K562 (cell line): ENCODE results near the gene ARHGAP24. TPM values are rescaled to one million over a fixed set of nuclear protein-coding genes. Genes with fewer than 3 reads are reported as not detected.

ENCODE experiments used
- ATAC-seq: fragments of 200-7000 bp; cut with Tn5 transposase; 3 replicates; pipeline ENCODE4 v1.9.1; 2020; ENCODE audit warnings: moderate library complexity
- BruUV-seq: library from RNA; stranded (reverse); fragments of 400-500 nt; replicated peaks from 2 replicates; lab custom pipeline; 2021; lab: Mats Ljungman, UMichigan
- CTCF ChIA-PET: fragments of 300-600 bp; formaldehyde crosslinking; extraction: SDS; loops from one replicate; lab custom pipeline; 2021; ENCODE audit warnings: low intra/inter-chr PET ratio; lab: Yijun Ruan, JAX
- POLR2A ChIA-PET: fragments of 300-600, 350-650 bp; sonication (Branson Sonifier 250); formaldehyde crosslinking; extraction: SDS; loops from one replicate; lab custom pipeline; 2021; ENCODE audit warnings: antibody characterized with exemption, inconsistent platforms; lab: Yijun Ruan, JAX
- DNase-seq, 4 experiments: peaks; one replicate each; pipeline versions ENCODE4 v3.0.0 to v3.0.0-alpha.2; 2011 to 2018; ENCODE audit warnings: low spot score in 3 of 4, mixed read lengths in 3 of 4; ENCODE audit errors: extremely low read depth in 1 of 4
- FAIRE-seq: peaks from 2 replicates; lab custom pipeline; 2011; peaks lifted over from hg19 to GRCh38; lab: Jason Lieb, UNC
- H2AFZ ChIP-seq: 2 replicates; pipeline ENCODE4 v1.6.0; 2011; ENCODE audit warnings: low read depth, low read length, control low read depth, inconsistent platforms
- H3K27ac ChIP-seq: fragments of 200-600 bp; 3 replicates; pipeline ENCODE4 v1.8.0; 2011; ENCODE audit warnings: low read depth, mild to moderate bottlenecking, control low read depth, inconsistent platforms, low read length, moderate library complexity, mixed read lengths; ENCODE audit errors: extremely low read depth
- H3K27me3 ChIP-seq, 2 experiments: fragments of 300-600 bp in 1 of 2; 2 replicates in 1 of 2; 3 replicates in 1 of 2; pipeline versions ENCODE4 v1.6.0 to v1.8.0; 2011; ENCODE audit warnings: inconsistent platforms in 2 of 2, low read length in 2 of 2, mild to moderate bottlenecking in 1 of 2, mixed read lengths in 1 of 2, moderate library complexity in 1 of 2; ENCODE audit not compliant: control insufficient read depth in 2 of 2, insufficient read depth in 2 of 2
- H3K36me3 ChIP-seq: fragments of 300-600 bp; 3 replicates; pipeline ENCODE4 v1.8.0; 2011; ENCODE audit warnings: mild to moderate bottlenecking, low read length, inconsistent platforms; ENCODE audit not compliant: control insufficient read depth, insufficient read depth
- H3K4me1 ChIP-seq, 2 experiments: fragments of 200-600 bp in 1 of 2; replicated peaks in 1 of 2; 2 replicates in 1 of 2; 3 replicates in 1 of 2; pipeline versions ENCODE4 v1.5.1 to v1.8.0; 2011; ENCODE audit warnings: inconsistent platforms in 2 of 2, low read length in 2 of 2, mild to moderate bottlenecking in 1 of 2, mixed read lengths in 1 of 2, moderate library complexity in 1 of 2; ENCODE audit not compliant: control insufficient read depth in 2 of 2, insufficient read depth in 2 of 2
- H3K4me2 ChIP-seq: 2 replicates; pipeline ENCODE4 v1.6.1; 2011; ENCODE audit warnings: low read length, control low read depth, inconsistent platforms, mixed read lengths; ENCODE audit not compliant: insufficient read depth
- H3K4me3 ChIP-seq: fragments of 200-600 bp; sonication (generic), shearing (Covaris generic); 2 replicates; pipeline ENCODE4 v1.5.1; 2016; ENCODE audit warnings: control low read depth, inconsistent platforms
- H3K79me2 ChIP-seq: fragments of 200-600 bp; 3 replicates; pipeline ENCODE4 v1.8.0; 2011; ENCODE audit warnings: low read length, inconsistent platforms; ENCODE audit not compliant: control insufficient read depth, insufficient read depth
- H3K9ac ChIP-seq, 2 experiments: 2 replicates each; pipeline versions ENCODE4 v1.6.0 to v1.6.1; 2011; ENCODE audit warnings: low read depth in 2 of 2, low read length in 2 of 2, control low read depth in 1 of 2, inconsistent platforms in 1 of 2, mild to moderate bottlenecking in 1 of 2, mixed read lengths in 1 of 2; ENCODE audit not compliant: insufficient read depth in 1 of 2
- H3K9me1 ChIP-seq: one replicate; pipeline ENCODE4 v1.6.0; 2011; ENCODE audit warnings: inconsistent platforms, mild to moderate bottlenecking, low read length, moderate library complexity; ENCODE audit not compliant: control insufficient read depth, insufficient read depth
- H3K9me3 ChIP-seq: replicated peaks from 2 replicates; pipeline ENCODE4 v1.5.1; 2011; ENCODE audit warnings: low read depth, low read length, inconsistent platforms; ENCODE audit not compliant: control insufficient read depth, insufficient read depth
- H4K20me1 ChIP-seq: replicated peaks from 2 replicates; pipeline ENCODE4 v1.6.1; 2011; ENCODE audit warnings: low read length, inconsistent platforms, mixed read lengths; ENCODE audit not compliant: control insufficient read depth, insufficient read depth
- CEBPB ChIP-seq: fragments of 450-650 bp; IDR thresholded peaks from 2 replicates; pipeline ENCODE4 v1.6.1; 2016; ENCODE audit warnings: missing genetic modification characterization, missing compliant biosample characterization
- FOXA3 ChIP-seq, 2 experiments: fragments of 450-650 bp in 1 of 2; sonication (generic) in 1 of 2; formaldehyde crosslinking; IDR thresholded peaks in 1 of 2; conservative IDR thresholded peaks in 1 of 2; 2 replicates each; pipeline versions ENCODE4 v1.4.0 to v1.8.0; 2020 to 2022; ENCODE audit warnings: mild to moderate bottlenecking in 2 of 2, missing genetic modification reagents in 1 of 2
- MAFF ChIP-seq: IDR thresholded peaks from 2 replicates; pipeline ENCODE4 v1.6.1; 2012; ENCODE audit warnings: low read length, improper control_type of control experiment
- NCOA4 ChIP-seq: fragments of 450-650 bp; IDR thresholded peaks from 2 replicates; pipeline ENCODE4 v1.6.1; 2018; ENCODE audit warnings: mild to moderate bottlenecking; ENCODE audit not compliant: partially characterized antibody
- NFIX ChIP-seq: fragments of 250-450 bp; sonication (Bioruptor Pico); IDR thresholded peaks from 2 replicates; pipeline ENCODE4 v1.4.0; 2020; ENCODE audit warnings: low read depth, mild to moderate bottlenecking, moderate library complexity
- TAF7 ChIP-seq: fragments of 450-650 bp; IDR thresholded peaks from 2 replicates; pipeline ENCODE4 v1.6.1; 2016; ENCODE audit warnings: missing genetic modification characterization, missing compliant biosample characterization
- ZBTB34 ChIP-seq: fragments of 250-450 bp; sonication (Bioruptor Pico); IDR thresholded peaks from 2 replicates; pipeline ENCODE4 v1.8.0; 2021; ENCODE audit warnings: mild to moderate bottlenecking, moderate library complexity
- ZNF24 ChIP-seq: fragments of 450-650 bp; IDR thresholded peaks from 2 replicates; pipeline ENCODE4 v1.6.1; 2016
- WGBS: fragments of 100-300 bp; shearing (Covaris generic); methylation state at CpG from one replicate; pipeline ENCODE4 v1.1.6; 2016; ENCODE audit warnings: low coverage, mixed read lengths; ENCODE audit not compliant: insufficient coverage; ENCODE audit errors: missing lambda C conversion rate; 5-methylcytosine and 5-hydroxymethylcytosine counted together
- in situ Hi-C: fragments of 300-500 bp; cut with MboI; formaldehyde crosslinking; loops from 4 replicates; pipeline ENCODE4 v1.15.0; 2018; ENCODE audit warnings: inconsistent platforms, mixed read lengths
- intact Hi-C: fragments of 100-400 bp; cut with micrococcal nuclease; formaldehyde crosslinking; loops from 2 replicates; pipeline ENCODE4 v1.14.2; 2022
- polyA plus RNA-seq, 8 experiments: library from polyadenylated mRNA; depleted of rRNA in 4 of 8; stranded (reverse) in 5 of 8; unstranded in 3 of 8; fragments of >200 nt; fragmentation: Nextera tagmentation in 2 of 8; fragmentation: Illumina TruSeq in 1 of 8; extraction: Ambion mirVana in 2 of 8; extraction: Trizol in 1 of 8; gene quantifications; 2 replicates each; pipeline versions ENCODE4 v1.2.1 to v1.2.3, GENCODE V29; 2011 to 2014; ENCODE audit warnings: inconsistent platforms in 1 of 8, missing spikeins in 1 of 8
- total RNA-seq, 7 experiments: library from RNA; depleted of rRNA in 6 of 7; stranded (reverse); fragments of >200 nt in 6 of 7; fragmentation: Illumina TruSeq in 2 of 7; extraction: Trizol in 2 of 7; gene quantifications; 2 replicates each; pipeline versions ENCODE4 v1.2.1 to v1.2.3, GENCODE V29; 2011 to 2021; ENCODE audit warnings: low replicate concordance in 1 of 7

Gene ARHGAP24
- total and polyA plus RNA-seq, 9 of the 15 experiments (the other 6 are each of a cell fraction or from before 2014, with no cell fraction given) = 8.0 to 22.6 (median 14.0) TPM

GRCh38 chr4:85777908-85778631, 303.1 kb downstream of the ARHGAP24 start:
- POLR2A ChIA-PET = interaction anchor here (0.8 kb wide), 1 partner anchor 15 kb away, joined by 3 read pairs; no protein-coding TSS in a partner anchor
- no peak for FAIRE-seq

More at GRCh38 chr4:85777908-85778631, 303.1 kb downstream of the ARHGAP24 start:
- Histone ChIP-seq H3K4me2 (no peak overlapping the region), H3K9me3 (no peaks in the 10 kb centered on the region), H3K4me1 (no peaks in the 10 kb centered on the region), H3K79me2 (no peaks in the 10 kb centered on the region), H2AFZ (no peak overlapping the region), H3K4me3 (no peak overlapping the region), H3K9me1 (no peaks in the 10 kb centered on the region), H3K27me3 (no peaks in the 10 kb centered on the region), H3K9ac (no peak overlapping the region), H3K36me3 (no peaks in the 10 kb centered on the region), H4K20me1 (no peaks in the 10 kb centered on the region), H3K27ac (no peak overlapping the region)
- no TSS peak for BruUV-seq
- in situ Hi-C loops (no loop called here), intact Hi-C loops (no loop called here)
- DNase-seq = no peak
- TF ChIP-seq NCOA4 (no peak), NFIX (no peak), MAFF (no peak), ZBTB34 (no peak), FOXA3 (CRISPR knock-in tag; conservative IDR thresholded peaks at IDR 0.05 in 1 of 2, IDR thresholded peaks at IDR 0.05 in 1 of 2) (no peak), ZNF24 (no peak), TAF7 (tag) (no peak), CEBPB (no peak)
- CTCF ChIA-PET = no interaction called here
- WGBS = 42% methylated on average over 3 of the region's 3 CpGs
- no peak for ATAC-seq
